HT-29 (cell line): Measurements from ENCODE around the gene TEX55. TPM values are rescaled to one million over a fixed set of nuclear protein-coding genes. Genes with fewer than 3 reads are reported as not detected.
A peak's percentile ranks its signal among the peaks of the same experiment; 100 is the strongest.
"Not testable (repeated sequence)": the region's sequence is repeated elsewhere in the genome, so short reads cannot be mapped to it uniquely, and the experiment has no call there.

Source experiments
- DNase-seq: peaks from one replicate; pipeline ENCODE4 v3.0.0-alpha.2; 2015; ENCODE audit warnings: low spot score
- total RNA-seq: library from RNA; depleted of rRNA; stranded (reverse); fragments of >200 nt; shearing (Covaris generic); gene quantifications from 2 replicates; pipeline ENCODE4 v1.2.3, GENCODE V29; 2014; rRNA removed

The TEX55 gene
- not detected in 2 replicates for total RNA-seq

GRCh38 chr3:119145500-119146167 is at the start of gene TEX55:
TSS of gene TEX55 (plus strand) at chr3:119146165. CDS start at chr3:119146190, 25 bp downstream.
- peak; percentile 64 for DNase-seq

- no peak for DNase-seq
Observed at GRCh38 chr3:119098003-119098402, 48.0 kb upstream of the TEX55 start.

- peak; percentile 44 for DNase-seq
Observed at GRCh38 chr3:119098619-119099222, 47.2 kb upstream of the TEX55 start.

- no peak for DNase-seq
Observed at GRCh38 chr3:119099785-119100184, 46.2 kb upstream of the TEX55 start.

GRCh38 chr3:119104031-119104430 is 41.9 kb upstream of the TEX55 start:
- DNase-seq: no peak

GRCh38 chr3:119118330-119118729 is 27.6 kb upstream of the TEX55 start:
- DNase-seq: not testable (repeated sequence)

- DNase-seq: no peak
Observed at GRCh38 chr3:119120480-119120879, 25.5 kb upstream of the TEX55 start.

GRCh38 chr3:119122350-119122749 is 23.6 kb upstream of the TEX55 start:
- no peak for DNase-seq

GRCh38 chr3:119125342-119125741 is 20.6 kb upstream of the TEX55 start:
- no peak for DNase-seq

GRCh38 chr3:119125742-119126504 is 20.0 kb upstream of the TEX55 start:
- DNase-seq: no peak

- not testable (repeated sequence) for DNase-seq
Observed at GRCh38 chr3:119130291-119130690, 15.7 kb upstream of the TEX55 start.

- not testable (repeated sequence) for DNase-seq
Observed at GRCh38 chr3:119132291-119132690, 13.7 kb upstream of the TEX55 start.

- not testable (repeated sequence) for DNase-seq
Observed at GRCh38 chr3:119139360-119139759, 6.6 kb upstream of the TEX55 start.

GRCh38 chr3:119140466-119140865 is 5.5 kb upstream of the TEX55 start:
- no peak for DNase-seq

GRCh38 chr3:119145128-119145499 is 851 bp upstream of the TEX55 start:
- DNase-seq: no peak

- no peak for DNase-seq
Observed at GRCh38 chr3:119146578-119147375, 812 bp downstream of the TEX55 start.

- no peak for DNase-seq
Observed at GRCh38 chr3:119147494-119147893, 1.5 kb downstream of the TEX55 start.

GRCh38 chr3:119148493-119149180 is 2.7 kb downstream of the TEX55 start:
- DNase-seq: no peak

- no peak for DNase-seq
Observed at GRCh38 chr3:119149484-119149883, 3.5 kb downstream of the TEX55 start.

GRCh38 chr3:119156868-119157267 is 10.9 kb downstream of the TEX55 start:
- DNase-seq: no peak

- no peak for DNase-seq
Observed at GRCh38 chr3:119157971-119158370, 12.0 kb downstream of the TEX55 start.
